ENCODE measurements around the gene GPRC5C.

DNA sequence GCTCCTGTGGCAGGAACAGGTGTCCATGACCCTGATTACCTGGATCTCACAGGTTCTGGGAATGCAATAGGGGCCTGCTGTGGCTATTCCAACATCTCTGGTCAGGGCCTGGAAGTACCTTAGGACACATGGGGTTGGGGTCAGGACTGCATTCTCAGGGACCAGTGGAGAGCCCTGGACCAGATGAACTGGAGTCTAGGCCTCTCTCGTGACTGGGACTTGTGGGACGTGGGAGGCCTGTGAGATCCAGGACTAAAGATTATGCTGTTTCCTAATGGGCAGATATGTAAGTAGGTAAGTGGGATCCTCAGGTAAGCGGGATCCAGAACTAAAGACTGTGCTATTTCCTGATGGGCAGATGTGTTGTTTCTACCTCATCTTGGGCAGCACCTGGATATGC, 18.3 kb downstream of the GPRC5C start:
- TF ChIP-seq, protein P1, sequence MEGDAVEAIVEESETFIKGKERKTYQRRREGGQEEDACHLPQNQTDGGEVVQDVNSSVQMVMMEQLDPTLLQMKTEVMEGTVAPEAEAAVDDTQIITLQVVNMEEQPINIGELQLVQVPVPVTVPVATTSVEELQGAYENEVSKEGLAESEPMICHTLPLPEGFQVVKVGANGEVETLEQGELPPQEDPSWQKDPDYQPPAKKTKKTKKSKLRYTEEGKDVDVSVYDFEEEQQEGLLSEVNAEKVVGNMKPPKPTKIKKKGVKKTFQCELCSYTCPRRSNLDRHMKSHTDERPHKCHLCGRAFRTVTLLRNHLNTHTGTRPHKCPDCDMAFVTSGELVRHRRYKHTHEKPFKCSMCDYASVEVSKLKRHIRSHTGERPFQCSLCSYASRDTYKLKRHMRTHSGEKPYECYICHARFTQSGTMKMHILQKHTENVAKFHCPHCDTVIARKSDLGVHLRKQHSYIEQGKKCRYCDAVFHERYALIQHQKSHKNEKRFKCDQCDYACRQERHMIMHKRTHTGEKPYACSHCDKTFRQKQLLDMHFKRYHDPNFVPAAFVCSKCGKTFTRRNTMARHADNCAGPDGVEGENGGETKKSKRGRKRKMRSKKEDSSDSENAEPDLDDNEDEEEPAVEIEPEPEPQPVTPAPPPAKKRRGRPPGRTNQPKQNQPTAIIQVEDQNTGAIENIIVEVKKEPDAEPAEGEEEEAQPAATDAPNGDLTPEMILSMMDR (IDR thresholded peaks at IDR 0.05), result no peak
- TF ChIP-seq POLR2A (IDR thresholded peaks at IDR 0.05), result no peak
